Fibroblast of villous mesenchyme (primary cell): ENCODE results near the gene CDH11. TPM values are rescaled to one million over a fixed set of nuclear protein-coding genes. Genes with fewer than 3 reads are reported as not detected.

ENCODE experiments used
- DNase-seq: peaks from one replicate; pipeline ENCODE4 v3.0.0-alpha.2; 2010; ENCODE audit warnings: low read depth
- H3K4me3 ChIP-seq: 2 replicates; pipeline ENCODE4 v1.5.1; 2011; ENCODE audit warnings: low read depth, mild to moderate bottlenecking, low read length
- total RNA-seq: library from RNA; depleted of rRNA; stranded (reverse); fragments of >200 nt; gene quantifications from 2 replicates; pipeline ENCODE4 v1.2.3, GENCODE V29; 2012
- TF ChIP-seq, protein P1 (sequence below): IDR thresholded peaks from 2 replicates; pipeline ENCODE4 v1.5.1; 2012; ENCODE audit warnings: low read depth, mild to moderate bottlenecking, low read length; ENCODE audit not compliant: insufficient read depth

CDH11 gene
- total RNA-seq, 1 donor = 290 TPM

DNA sequence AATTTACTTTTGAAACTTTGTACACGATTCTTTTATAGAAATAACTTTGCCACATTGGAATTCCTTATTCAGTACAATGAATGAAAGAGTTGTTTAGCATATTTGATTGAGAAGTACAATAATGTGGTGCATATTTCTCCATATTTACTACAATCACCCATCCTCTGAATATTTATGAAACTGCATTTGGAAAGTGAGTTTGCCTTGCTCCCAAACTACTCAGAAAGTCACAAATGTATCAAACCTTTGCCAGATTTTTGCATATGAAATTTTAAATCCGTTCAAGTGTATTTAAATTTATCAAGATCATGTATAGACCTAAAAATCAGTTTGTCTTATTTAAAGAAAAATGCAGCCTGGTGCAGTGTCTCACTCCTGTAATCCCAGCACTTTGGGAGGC lies 148.7 kb downstream of the CDH11 start:
- TF ChIP-seq, protein P1, sequence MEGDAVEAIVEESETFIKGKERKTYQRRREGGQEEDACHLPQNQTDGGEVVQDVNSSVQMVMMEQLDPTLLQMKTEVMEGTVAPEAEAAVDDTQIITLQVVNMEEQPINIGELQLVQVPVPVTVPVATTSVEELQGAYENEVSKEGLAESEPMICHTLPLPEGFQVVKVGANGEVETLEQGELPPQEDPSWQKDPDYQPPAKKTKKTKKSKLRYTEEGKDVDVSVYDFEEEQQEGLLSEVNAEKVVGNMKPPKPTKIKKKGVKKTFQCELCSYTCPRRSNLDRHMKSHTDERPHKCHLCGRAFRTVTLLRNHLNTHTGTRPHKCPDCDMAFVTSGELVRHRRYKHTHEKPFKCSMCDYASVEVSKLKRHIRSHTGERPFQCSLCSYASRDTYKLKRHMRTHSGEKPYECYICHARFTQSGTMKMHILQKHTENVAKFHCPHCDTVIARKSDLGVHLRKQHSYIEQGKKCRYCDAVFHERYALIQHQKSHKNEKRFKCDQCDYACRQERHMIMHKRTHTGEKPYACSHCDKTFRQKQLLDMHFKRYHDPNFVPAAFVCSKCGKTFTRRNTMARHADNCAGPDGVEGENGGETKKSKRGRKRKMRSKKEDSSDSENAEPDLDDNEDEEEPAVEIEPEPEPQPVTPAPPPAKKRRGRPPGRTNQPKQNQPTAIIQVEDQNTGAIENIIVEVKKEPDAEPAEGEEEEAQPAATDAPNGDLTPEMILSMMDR = no peak
- no peak overlapping the region for H3K4me3 ChIP-seq
- no peak for DNase-seq

GRCh38 chr16:64971171-64971570 lies 150.7 kb downstream of the CDH11 start:
- TF ChIP-seq, protein P1 = no peak
- no peak for DNase-seq
- no peak overlapping the region for H3K4me3 ChIP-seq

DNA sequence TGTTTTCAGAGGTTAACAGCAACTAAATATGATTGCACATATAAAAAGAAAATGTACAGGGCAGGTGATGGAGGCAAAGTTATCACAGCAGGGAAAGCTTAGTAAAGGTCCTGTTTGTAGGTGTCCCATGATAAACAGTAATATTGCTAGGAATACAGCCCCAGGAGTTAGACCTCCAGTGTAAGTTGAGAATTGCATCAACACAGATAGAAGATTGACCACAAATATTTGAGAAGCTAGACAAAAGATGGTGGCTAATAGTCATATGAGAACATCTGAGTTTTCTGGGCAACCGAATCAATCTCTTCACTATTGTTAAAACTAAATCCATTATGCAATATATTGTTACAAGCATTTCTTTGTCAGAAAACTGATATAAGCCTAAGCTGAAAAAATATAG lies 152.6 kb downstream of the CDH11 start:
- DNase-seq = peak; percentile 61
- TF ChIP-seq, protein P1 = no peak
- no peak overlapping the region for H3K4me3 ChIP-seq

GRCh38 chr16:64968539-64968938 lies 153.3 kb downstream of the CDH11 start:
- no peak overlapping the region for H3K4me3 ChIP-seq
- TF ChIP-seq, protein P1 = no peak
- DNase-seq = no peak

DNA sequence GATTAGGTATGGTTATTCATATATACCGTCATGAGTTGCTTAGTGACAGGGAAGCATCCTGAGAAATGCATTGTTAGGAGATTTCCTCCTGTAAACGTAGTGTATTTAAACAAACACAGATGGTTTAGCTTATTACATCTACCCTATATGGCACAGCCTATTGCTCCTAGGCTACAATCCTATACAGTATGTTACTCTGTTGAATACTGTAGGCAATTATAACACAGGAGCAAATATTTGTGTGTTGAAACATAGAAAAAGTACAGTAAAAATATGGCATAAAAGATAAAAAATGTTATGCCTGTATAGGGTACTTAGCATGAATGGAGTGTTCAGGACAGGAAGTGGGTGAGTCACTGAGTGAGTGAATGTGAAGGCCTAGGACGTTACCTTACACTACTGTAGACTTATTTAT lies 157.7 kb downstream of the CDH11 start:
- peak; percentile 51 for DNase-seq
- TF ChIP-seq, protein P1 = no peak

DNA sequence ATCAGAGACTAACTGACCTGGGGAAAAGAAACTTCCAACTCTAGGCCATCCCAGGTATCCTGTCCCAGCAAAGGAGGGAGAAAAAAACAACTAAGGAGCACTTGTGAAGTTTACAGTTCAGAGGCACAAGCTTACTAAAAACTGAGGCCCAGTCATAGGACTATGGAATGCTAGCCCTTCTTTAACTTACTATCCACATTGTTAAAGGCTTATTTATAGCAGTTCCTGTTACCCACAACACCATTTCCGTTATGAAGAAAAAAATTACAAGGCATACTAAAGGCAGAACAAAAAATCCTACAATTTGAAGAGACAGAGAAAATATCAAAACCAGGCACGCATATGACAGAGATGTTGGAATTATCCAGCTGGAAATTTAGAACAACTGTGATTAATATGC lies 159.1 kb downstream of the CDH11 start:
- no peak overlapping the region for H3K4me3 ChIP-seq
- peak; percentile 33 for DNase-seq
- TF ChIP-seq, protein P1 = no peak

More for the DNA sequence above, 157.7 kb downstream of the CDH11 start:
- H3K4me3 ChIP-seq = no peak overlapping the region

DNA sequence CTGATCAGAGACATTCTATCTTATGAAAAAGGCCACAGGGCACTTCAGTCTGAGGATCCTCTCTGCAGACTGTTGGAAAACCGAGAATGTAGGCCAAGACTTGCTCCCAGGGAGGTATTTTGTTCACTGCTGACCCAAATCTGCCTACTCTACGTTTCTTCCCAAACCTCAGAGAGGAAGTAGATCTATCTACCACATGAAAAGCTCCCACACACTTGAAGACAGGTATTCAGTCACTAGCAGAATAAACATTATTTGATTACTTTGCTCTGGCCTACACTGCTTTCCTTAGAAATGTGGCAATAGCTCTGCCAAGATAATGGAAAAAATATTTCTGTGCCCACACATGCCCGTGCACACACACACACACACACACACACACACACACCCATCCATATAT lies 164.6 kb downstream of the CDH11 start:
- no peak for DNase-seq
- H3K4me3 ChIP-seq = no peak overlapping the region
- TF ChIP-seq, protein P1 = no peak
